Hepatocyte (in vitro differentiated cells): ENCODE results near the gene DCLK2. TPM values are rescaled to one million over a fixed set of nuclear protein-coding genes. Genes with fewer than 3 reads are reported as not detected.
"Not testable (repeated sequence)": the region's sequence is repeated elsewhere in the genome, so short reads cannot be mapped to it uniquely, and the experiment has no call there.

Experiments
- DNase-seq: peaks from one replicate; pipeline ENCODE4 v3.0.0-alpha.2; 2016; ENCODE audit warnings: low spot score
- H2AFZ ChIP-seq: fragments of 200-600 bp; sonication (generic); 2 replicates; pipeline ENCODE4 v1.6.0; 2016; ENCODE audit warnings: antibody characterized with exemption, mild to moderate bottlenecking
- H3K27ac ChIP-seq: fragments of 200-600 bp; sonication (generic); 2 replicates; pipeline ENCODE4 v1.5.1; 2016; ENCODE audit warnings: mild to moderate bottlenecking
- H3K27me3 ChIP-seq: fragments of 200-600 bp; sonication (generic); 2 replicates; pipeline ENCODE4 v1.6.1; 2016
- H3K36me3 ChIP-seq: fragments of 200-600 bp; sonication (generic); replicated peaks from 2 replicates; pipeline ENCODE4 v1.5.1; 2016; ENCODE audit warnings: low read depth; ENCODE audit not compliant: insufficient read depth
- H3K4me1 ChIP-seq: fragments of 200-600 bp; sonication (generic); 2 replicates; pipeline ENCODE4 v1.5.1; 2016; ENCODE audit warnings: mild to moderate bottlenecking, moderate library complexity; ENCODE audit not compliant: insufficient read depth
- H3K4me2 ChIP-seq: fragments of 200-600 bp; sonication (generic); 2 replicates; pipeline ENCODE4 v1.6.0; 2016
- H3K4me3 ChIP-seq: fragments of 200-600 bp; sonication (generic); 2 replicates; pipeline ENCODE4 v1.5.1; 2016; ENCODE audit warnings: mild to moderate bottlenecking
- H3K79me2 ChIP-seq: fragments of 200-600 bp; sonication (generic); 2 replicates; pipeline ENCODE4 v1.6.0; 2017; ENCODE audit warnings: mild to moderate bottlenecking
- H3K9me2 ChIP-seq: fragments of 200-600 bp; sonication (generic); replicated peaks from 2 replicates; pipeline ENCODE4 v1.6.0; 2017; ENCODE audit warnings: mild to moderate bottlenecking; ENCODE audit not compliant: insufficient read depth
- H3K9me3 ChIP-seq: fragments of 200-600 bp; sonication (generic); 2 replicates; pipeline ENCODE4 v1.5.1; 2016; ENCODE audit warnings: low read depth, mild to moderate bottlenecking
- H4K20me1 ChIP-seq: fragments of 200-600 bp; sonication (generic); 2 replicates; pipeline ENCODE4 v1.6.0; 2016; ENCODE audit warnings: mild to moderate bottlenecking; ENCODE audit not compliant: insufficient read depth, poor library complexity, severe bottlenecking
- EZH2 ChIP-seq: fragments of 200-600 bp; sonication (generic); IDR thresholded peaks from 2 replicates; pipeline ENCODE4 v1.6.1; 2016; ENCODE audit warnings: antibody characterized with exemption, mild to moderate bottlenecking, borderline replicate concordance
- EZH2phosphoT487 ChIP-seq: fragments of 200-600 bp; sonication (generic); IDR thresholded peaks from one replicate; pipeline ENCODE4 v1.6.1; 2018; ENCODE audit warnings: antibody characterized with exemption, mild to moderate bottlenecking, low read depth, moderate library complexity; ENCODE audit not compliant: unreplicated experiment, severe bottlenecking
- WGBS: methylation state at CpG from one replicate; pipeline ENCODE4 v1.1.6; 2016; ENCODE audit warnings: low lambda C conversion rate; ENCODE audit errors: missing lambda C conversion rate; 5-methylcytosine and 5-hydroxymethylcytosine counted together
- polyA plus RNA-seq: library from polyadenylated mRNA; unstranded; fragments of >200 nt; fragmentation: Nextera tagmentation; extraction: Ambion mirVana; gene quantifications from 2 replicates; pipeline ENCODE4 v1.2.1, GENCODE V29; 2016
- total RNA-seq: library from RNA; depleted of rRNA; stranded (reverse); fragments of >200 nt; gene quantifications from 2 replicates; pipeline ENCODE4 v1.2.3, GENCODE V29; 2014
- TF ChIP-seq, protein P1 (sequence below): fragments of 200-600 bp; sonication (generic); IDR thresholded peaks from 2 replicates; pipeline ENCODE4 v1.5.1; 2016; ENCODE audit warnings: antibody characterized with exemption, mild to moderate bottlenecking; ENCODE audit not compliant: poor library complexity

Gene DCLK2
- total and polyA plus RNA-seq, 2 experiments from 2014 or later: 1.5 to 2.8 TPM

DNA sequence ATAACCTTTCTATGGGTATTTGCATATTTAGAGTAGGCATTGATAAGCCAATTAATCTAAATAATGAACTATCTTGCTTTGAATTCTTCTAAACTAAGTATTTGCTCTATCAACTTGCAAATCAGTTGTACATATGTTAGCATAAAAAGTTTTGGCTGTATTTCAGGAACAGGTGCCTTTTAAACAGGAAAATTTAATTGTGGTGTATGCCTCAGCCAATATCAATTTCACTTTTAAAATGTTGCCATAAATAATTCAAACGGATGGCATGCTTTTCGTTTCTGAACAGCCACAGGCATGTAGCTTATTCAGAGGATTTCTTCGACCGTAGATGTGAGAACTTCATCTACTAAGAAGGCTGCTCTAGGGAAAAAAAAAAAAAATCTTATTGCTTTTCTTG is 99.9 kb downstream of the DCLK2 start:
- 66% methylated on average over 4 of the region's 4 CpGs for WGBS
- DNase-seq: no peak
- H3K4me1 ChIP-seq: peaks cover 8% of the 10 kb centered on the region
- H3K9me3 ChIP-seq: no peaks in the 10 kb centered on the region
- H3K9me2 ChIP-seq: no peaks in the 10 kb centered on the region
- H3K27me3 ChIP-seq: no peaks in the 10 kb centered on the region
- TF ChIP-seq EZH2phosphoT487 (no peak), EZH2 (no peak)
- TF ChIP-seq, protein P1, sequence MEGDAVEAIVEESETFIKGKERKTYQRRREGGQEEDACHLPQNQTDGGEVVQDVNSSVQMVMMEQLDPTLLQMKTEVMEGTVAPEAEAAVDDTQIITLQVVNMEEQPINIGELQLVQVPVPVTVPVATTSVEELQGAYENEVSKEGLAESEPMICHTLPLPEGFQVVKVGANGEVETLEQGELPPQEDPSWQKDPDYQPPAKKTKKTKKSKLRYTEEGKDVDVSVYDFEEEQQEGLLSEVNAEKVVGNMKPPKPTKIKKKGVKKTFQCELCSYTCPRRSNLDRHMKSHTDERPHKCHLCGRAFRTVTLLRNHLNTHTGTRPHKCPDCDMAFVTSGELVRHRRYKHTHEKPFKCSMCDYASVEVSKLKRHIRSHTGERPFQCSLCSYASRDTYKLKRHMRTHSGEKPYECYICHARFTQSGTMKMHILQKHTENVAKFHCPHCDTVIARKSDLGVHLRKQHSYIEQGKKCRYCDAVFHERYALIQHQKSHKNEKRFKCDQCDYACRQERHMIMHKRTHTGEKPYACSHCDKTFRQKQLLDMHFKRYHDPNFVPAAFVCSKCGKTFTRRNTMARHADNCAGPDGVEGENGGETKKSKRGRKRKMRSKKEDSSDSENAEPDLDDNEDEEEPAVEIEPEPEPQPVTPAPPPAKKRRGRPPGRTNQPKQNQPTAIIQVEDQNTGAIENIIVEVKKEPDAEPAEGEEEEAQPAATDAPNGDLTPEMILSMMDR: no peak
- no peak overlapping the region for H2AFZ ChIP-seq
- no peaks in the 10 kb centered on the region for H4K20me1 ChIP-seq
- H3K4me3 ChIP-seq: no peak overlapping the region
- no peaks in the 10 kb centered on the region for H3K79me2 ChIP-seq
- H3K27ac ChIP-seq: no peak overlapping the region
- no peaks in the 10 kb centered on the region for H3K36me3 ChIP-seq
- no peak overlapping the region for H3K4me2 ChIP-seq

DNA sequence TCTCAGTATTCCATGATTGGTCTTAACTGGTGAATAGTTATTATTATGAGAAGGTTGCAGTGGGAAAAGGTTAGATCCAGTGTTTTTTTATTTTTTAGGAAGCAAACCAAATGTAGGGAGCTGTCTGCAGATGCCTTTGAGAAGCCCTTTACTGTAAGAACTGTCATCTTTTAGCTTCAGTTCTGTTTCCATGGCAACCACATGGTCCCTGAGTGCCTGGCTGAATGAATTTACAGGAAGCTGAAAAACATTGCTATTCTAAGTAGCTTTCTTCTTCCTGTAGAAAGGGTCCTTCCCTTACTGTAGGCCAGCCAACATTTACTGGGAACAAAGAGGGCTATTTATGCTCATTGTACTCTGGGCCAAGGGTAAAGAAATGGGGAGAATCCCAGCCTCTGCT is 103.3 kb downstream of the DCLK2 start:
- H3K27me3 ChIP-seq: no peaks in the 10 kb centered on the region
- no peak overlapping the region for H2AFZ ChIP-seq
- H4K20me1 ChIP-seq: no peaks in the 10 kb centered on the region
- H3K4me1 ChIP-seq: peaks cover 3% of the 10 kb centered on the region
- no peaks in the 10 kb centered on the region for H3K9me3 ChIP-seq
- no peaks in the 10 kb centered on the region for H3K9me2 ChIP-seq
- no peaks in the 10 kb centered on the region for H3K36me3 ChIP-seq
- no peak overlapping the region for H3K4me2 ChIP-seq
- no peak overlapping the region for H3K27ac ChIP-seq
- H3K4me3 ChIP-seq: no peak overlapping the region
- TF ChIP-seq EZH2phosphoT487 (no peak), EZH2 (no peak)
- TF ChIP-seq, protein P1: no peak
- no peak for DNase-seq
- H3K79me2 ChIP-seq: no peaks in the 10 kb centered on the region

DNA sequence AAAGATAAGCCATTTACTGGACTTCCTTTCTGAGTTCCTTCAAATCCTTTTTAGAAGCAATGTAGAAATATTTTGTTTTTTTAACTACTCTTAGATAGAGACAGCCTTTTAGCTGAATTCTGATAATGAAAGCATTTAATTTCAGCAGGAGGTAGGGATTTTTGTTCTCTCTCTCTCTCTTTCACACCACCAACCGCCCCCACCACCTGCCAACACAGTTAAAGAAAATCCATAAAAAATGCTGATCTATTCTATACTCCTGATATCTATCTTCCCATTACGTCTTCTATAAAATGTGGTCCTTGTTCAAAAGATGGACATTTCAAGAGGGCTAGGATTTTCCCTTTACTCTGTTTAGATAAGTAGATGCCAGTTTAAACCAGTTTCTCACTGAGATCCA is 104.5 kb downstream of the DCLK2 start:
- no peak overlapping the region for H2AFZ ChIP-seq
- no peak overlapping the region for H3K27ac ChIP-seq
- H3K9me3 ChIP-seq: no peaks in the 10 kb centered on the region
- H3K27me3 ChIP-seq: no peaks in the 10 kb centered on the region
- H3K4me3 ChIP-seq: no peak overlapping the region
- H3K4me2 ChIP-seq: no peak overlapping the region
- TF ChIP-seq, protein P1: no peak
- TF ChIP-seq EZH2phosphoT487 (no peak), EZH2 (no peak)
- H3K79me2 ChIP-seq: no peaks in the 10 kb centered on the region
- no peaks in the 10 kb centered on the region for H4K20me1 ChIP-seq
- H3K4me1 ChIP-seq: no peaks in the 10 kb centered on the region
- DNase-seq: no peak
- no peaks in the 10 kb centered on the region for H3K36me3 ChIP-seq
- WGBS: 77% methylated on average over 2 of the region's 2 CpGs
- no peaks in the 10 kb centered on the region for H3K9me2 ChIP-seq

DNA sequence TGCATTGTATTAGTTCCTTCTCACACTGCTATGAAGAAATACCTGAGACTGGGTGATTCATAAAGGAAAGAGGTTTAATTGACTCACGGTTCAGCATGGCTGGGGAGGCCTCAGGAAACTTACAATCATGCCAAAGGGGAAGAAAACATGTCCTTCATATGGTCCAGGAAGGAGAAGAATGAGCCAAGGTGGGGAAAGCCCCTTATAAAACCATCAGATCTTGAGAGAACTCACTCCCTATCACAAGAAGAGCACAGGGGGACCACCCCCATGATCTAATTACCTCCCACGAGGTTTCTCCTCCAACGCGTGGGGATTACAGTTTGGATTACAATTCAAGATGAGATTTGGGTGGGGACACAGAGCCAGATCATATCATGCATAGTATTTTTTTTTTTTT is 106.8 kb downstream of the DCLK2 start:
- H3K4me1 ChIP-seq, H3K4me3 ChIP-seq, H3K79me2 ChIP-seq, H3K27me3 ChIP-seq, H3K9me3 ChIP-seq, H3K36me3 ChIP-seq, H3K27ac ChIP-seq, H2AFZ ChIP-seq, DNase-seq, H3K4me2 ChIP-seq, H3K9me2 ChIP-seq, H4K20me1 ChIP-seq: not testable (repeated sequence)
- WGBS: 95% methylated on average over 4 of the region's 4 CpGs
